ENCODE results near the gene AMT.

AMT gene

GRCh38 chr3:49460188-49460890 is 38.1 kb upstream of the AMT start:
- H4K20me1 ChIP-seq (ENCODE audit: insufficient read depth, low read length, poor library complexity, severe bottlenecking) = no peaks in the 10 kb centered on the region
- no peak overlapping the region for H3K9ac ChIP-seq (ENCODE audit: low read depth, low read length, poor library complexity, severe bottlenecking)
- TF ChIP-seq, protein P1, sequence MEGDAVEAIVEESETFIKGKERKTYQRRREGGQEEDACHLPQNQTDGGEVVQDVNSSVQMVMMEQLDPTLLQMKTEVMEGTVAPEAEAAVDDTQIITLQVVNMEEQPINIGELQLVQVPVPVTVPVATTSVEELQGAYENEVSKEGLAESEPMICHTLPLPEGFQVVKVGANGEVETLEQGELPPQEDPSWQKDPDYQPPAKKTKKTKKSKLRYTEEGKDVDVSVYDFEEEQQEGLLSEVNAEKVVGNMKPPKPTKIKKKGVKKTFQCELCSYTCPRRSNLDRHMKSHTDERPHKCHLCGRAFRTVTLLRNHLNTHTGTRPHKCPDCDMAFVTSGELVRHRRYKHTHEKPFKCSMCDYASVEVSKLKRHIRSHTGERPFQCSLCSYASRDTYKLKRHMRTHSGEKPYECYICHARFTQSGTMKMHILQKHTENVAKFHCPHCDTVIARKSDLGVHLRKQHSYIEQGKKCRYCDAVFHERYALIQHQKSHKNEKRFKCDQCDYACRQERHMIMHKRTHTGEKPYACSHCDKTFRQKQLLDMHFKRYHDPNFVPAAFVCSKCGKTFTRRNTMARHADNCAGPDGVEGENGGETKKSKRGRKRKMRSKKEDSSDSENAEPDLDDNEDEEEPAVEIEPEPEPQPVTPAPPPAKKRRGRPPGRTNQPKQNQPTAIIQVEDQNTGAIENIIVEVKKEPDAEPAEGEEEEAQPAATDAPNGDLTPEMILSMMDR (conservative IDR thresholded peaks at IDR 0.05; ENCODE audit: low read length) = no peak
- no peak for TF ChIP-seq EZH2phosphoT487 (IDR thresholded peaks at IDR 0.05; ENCODE audit: borderline replicate concordance)
- H3K4me2 ChIP-seq (ENCODE audit: low read depth, low read length, poor library complexity, severe bottlenecking) = no peak overlapping the region
- H3F3A ChIP-seq (ENCODE audit: low read depth) = no peaks in the 10 kb centered on the region
- no peaks in the 10 kb centered on the region for H3K9me3 ChIP-seq (ENCODE audit: insufficient read depth, low read depth, low read length)
- no peaks in the 10 kb centered on the region for H3K36me3 ChIP-seq (ENCODE audit: insufficient read depth, low read length)
- H2AFZ ChIP-seq (ENCODE audit: low read length) = no peak overlapping the region
- H3K9me2 ChIP-seq (replicated peaks; ENCODE audit: low read depth, low read length) = no peaks in the 10 kb centered on the region
- H3K4me3 ChIP-seq (ENCODE audit: low read length, poor library complexity, severe bottlenecking) = no peak overlapping the region
- no peaks in the 10 kb centered on the region for H3K27me3 ChIP-seq (ENCODE audit: insufficient read depth, low read length, poor library complexity, severe bottlenecking)
- no peaks in the 10 kb centered on the region for H3K79me2 ChIP-seq (ENCODE audit: insufficient read depth, low read length)
- no peaks in the 10 kb centered on the region for H3K4me1 ChIP-seq (ENCODE audit: insufficient read depth, low read length, poor library complexity, severe bottlenecking)

GRCh38 chr3:49456466-49456865 is 34.2 kb upstream of the AMT start:
- Histone ChIP-seq H2AFZ (ENCODE audit: low read length) (no peak overlapping the region), H3F3A (ENCODE audit: low read depth) (no peaks in the 10 kb centered on the region), H3K4me2 (ENCODE audit: low read depth, low read length, poor library complexity, severe bottlenecking) (no peak overlapping the region), H3K27me3 (ENCODE audit: insufficient read depth, low read length, poor library complexity, severe bottlenecking) (no peaks in the 10 kb centered on the region), H3K9me2 (replicated peaks; ENCODE audit: low read depth, low read length) (no peaks in the 10 kb centered on the region), H3K4me3 (ENCODE audit: low read length, poor library complexity, severe bottlenecking) (no peak overlapping the region), H3K4me1 (ENCODE audit: insufficient read depth, low read length, poor library complexity, severe bottlenecking) (no peaks in the 10 kb centered on the region), H3K9me3 (ENCODE audit: insufficient read depth, low read depth, low read length) (no peaks in the 10 kb centered on the region), H3K79me2 (ENCODE audit: insufficient read depth, low read length) (no peaks in the 10 kb centered on the region), H3K9ac (ENCODE audit: low read depth, low read length, poor library complexity, severe bottlenecking) (no peak overlapping the region), H3K36me3 (ENCODE audit: insufficient read depth, low read length) (no peaks in the 10 kb centered on the region), H4K20me1 (ENCODE audit: insufficient read depth, low read length, poor library complexity, severe bottlenecking) (no peaks in the 10 kb centered on the region)
- TF ChIP-seq, protein P1 (conservative IDR thresholded peaks at IDR 0.05; ENCODE audit: low read length) = no peak
- TF ChIP-seq EZH2phosphoT487 (IDR thresholded peaks at IDR 0.05; ENCODE audit: borderline replicate concordance) = no peak

DNA sequence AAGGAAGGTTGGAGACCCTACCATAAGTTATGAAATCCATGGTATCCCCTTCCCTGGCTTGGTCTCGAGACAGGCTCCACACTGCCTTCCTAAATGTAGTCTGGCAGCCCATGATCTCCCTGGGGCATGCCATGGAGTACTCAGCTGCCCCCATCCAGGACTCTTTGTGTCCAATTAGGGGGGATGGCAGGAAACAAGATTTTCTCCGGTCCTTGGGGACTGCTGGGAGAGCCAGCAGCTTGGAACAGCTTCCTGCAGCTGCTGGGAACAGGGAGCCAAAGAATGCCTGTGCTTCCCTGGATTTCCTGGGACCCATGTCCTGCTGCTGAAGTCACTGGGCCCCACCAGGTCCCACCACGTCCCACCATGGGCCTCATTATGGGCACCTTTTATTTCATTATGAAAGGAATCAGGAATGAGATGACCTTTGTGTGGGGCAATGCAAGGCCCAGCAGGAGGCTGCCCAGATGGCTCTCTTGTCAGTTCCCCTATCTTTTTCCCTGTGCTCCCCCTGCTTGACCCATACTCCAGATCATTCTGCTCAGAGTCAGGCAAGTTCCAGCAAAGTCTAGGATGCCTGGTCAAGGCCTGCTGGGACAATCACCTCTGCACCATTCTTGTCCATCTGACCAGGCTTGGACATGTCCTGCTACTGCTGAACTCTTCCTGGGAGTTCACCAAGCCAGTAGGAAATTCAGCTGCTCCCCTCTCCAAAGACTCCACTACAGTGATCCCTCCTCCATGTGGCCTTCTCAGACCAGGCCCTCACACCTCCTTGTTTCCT is 32.8 kb upstream of the AMT start:
- no peaks in the 10 kb centered on the region for H3K9me2 ChIP-seq (replicated peaks; ENCODE audit: low read depth, low read length)
- no peaks in the 10 kb centered on the region for H4K20me1 ChIP-seq (ENCODE audit: insufficient read depth, low read length, poor library complexity, severe bottlenecking)
- no peaks in the 10 kb centered on the region for H3K36me3 ChIP-seq (ENCODE audit: insufficient read depth, low read length)
- no peak overlapping the region for H3K4me2 ChIP-seq (ENCODE audit: low read depth, low read length, poor library complexity, severe bottlenecking)
- H3K4me1 ChIP-seq (ENCODE audit: insufficient read depth, low read length, poor library complexity, severe bottlenecking) = no peaks in the 10 kb centered on the region
- no peak overlapping the region for H2AFZ ChIP-seq (ENCODE audit: low read length)
- no peaks in the 10 kb centered on the region for H3K79me2 ChIP-seq (ENCODE audit: insufficient read depth, low read length)
- no peak overlapping the region for H3K9ac ChIP-seq (ENCODE audit: low read depth, low read length, poor library complexity, severe bottlenecking)
- TF ChIP-seq, protein P1 (conservative IDR thresholded peaks at IDR 0.05; ENCODE audit: low read length) = no peak
- no peak for TF ChIP-seq EZH2phosphoT487 (IDR thresholded peaks at IDR 0.05; ENCODE audit: borderline replicate concordance)
- H3K27me3 ChIP-seq (ENCODE audit: insufficient read depth, low read length, poor library complexity, severe bottlenecking) = no peaks in the 10 kb centered on the region
- H3K9me3 ChIP-seq (ENCODE audit: insufficient read depth, low read depth, low read length) = no peaks in the 10 kb centered on the region
- H3F3A ChIP-seq (ENCODE audit: low read depth) = no peaks in the 10 kb centered on the region
- H3K4me3 ChIP-seq (ENCODE audit: low read length, poor library complexity, severe bottlenecking) = no peak overlapping the region

Data from Loucy (cell line).